ENCODE measurements around the gene OSER1. TPM values are rescaled to one million over a fixed set of nuclear protein-coding genes. Genes with fewer than 3 reads are reported as not detected.

Gene OSER1
- total RNA-seq, 4 donors from 2014 or later = 37.6 to 55.3 (median 38.2) TPM

- TF ChIP-seq POLR2A (IDR thresholded peaks at IDR 0.05) = no peak
- TF ChIP-seq, protein P1, sequence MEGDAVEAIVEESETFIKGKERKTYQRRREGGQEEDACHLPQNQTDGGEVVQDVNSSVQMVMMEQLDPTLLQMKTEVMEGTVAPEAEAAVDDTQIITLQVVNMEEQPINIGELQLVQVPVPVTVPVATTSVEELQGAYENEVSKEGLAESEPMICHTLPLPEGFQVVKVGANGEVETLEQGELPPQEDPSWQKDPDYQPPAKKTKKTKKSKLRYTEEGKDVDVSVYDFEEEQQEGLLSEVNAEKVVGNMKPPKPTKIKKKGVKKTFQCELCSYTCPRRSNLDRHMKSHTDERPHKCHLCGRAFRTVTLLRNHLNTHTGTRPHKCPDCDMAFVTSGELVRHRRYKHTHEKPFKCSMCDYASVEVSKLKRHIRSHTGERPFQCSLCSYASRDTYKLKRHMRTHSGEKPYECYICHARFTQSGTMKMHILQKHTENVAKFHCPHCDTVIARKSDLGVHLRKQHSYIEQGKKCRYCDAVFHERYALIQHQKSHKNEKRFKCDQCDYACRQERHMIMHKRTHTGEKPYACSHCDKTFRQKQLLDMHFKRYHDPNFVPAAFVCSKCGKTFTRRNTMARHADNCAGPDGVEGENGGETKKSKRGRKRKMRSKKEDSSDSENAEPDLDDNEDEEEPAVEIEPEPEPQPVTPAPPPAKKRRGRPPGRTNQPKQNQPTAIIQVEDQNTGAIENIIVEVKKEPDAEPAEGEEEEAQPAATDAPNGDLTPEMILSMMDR (IDR thresholded peaks at IDR 0.05) = no peak
- Histone ChIP-seq H3K4me3 (no peak overlapping the region), H3K9me3 (no peaks in the 10 kb centered on the region), H3K4me1 (no peaks in the 10 kb centered on the region), H3K27me3 (no peaks in the 10 kb centered on the region), H3K27ac (no peak overlapping the region), H3K36me3 (no peaks in the 10 kb centered on the region)
- no peak for DNase-seq
These were observed 21.3 kb upstream of the OSER1 start for GRCh38 chr20:44231713-44232468.

DNA sequence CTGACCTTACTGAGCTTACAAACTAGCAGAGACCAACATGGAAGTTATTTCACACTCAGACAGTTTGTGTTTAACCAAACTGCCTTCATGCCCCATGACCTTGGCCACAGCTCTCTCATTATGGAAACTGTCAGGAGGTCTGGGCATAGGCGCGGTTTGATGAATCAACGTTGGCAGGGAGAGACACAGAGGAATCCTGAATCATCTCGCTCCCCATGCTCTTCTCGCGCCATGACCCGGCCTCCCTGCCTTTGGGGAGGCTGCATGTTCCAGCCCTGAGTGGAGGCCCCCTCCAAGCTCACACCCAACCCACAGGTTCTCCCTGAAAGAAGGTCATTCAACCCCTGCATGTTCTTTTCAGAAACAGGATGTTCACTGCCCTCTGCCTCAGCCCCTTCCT, 20.6 kb upstream of the OSER1 start:
- Histone ChIP-seq H3K36me3 (no peaks in the 10 kb centered on the region), H3K9me3 (no peaks in the 10 kb centered on the region), H3K27me3 (no peaks in the 10 kb centered on the region), H3K4me1 (no peaks in the 10 kb centered on the region), H3K4me3 (no peak overlapping the region), H3K27ac (no peak overlapping the region)
- TF ChIP-seq, protein P1 (IDR thresholded peaks at IDR 0.05) = no peak
- TF ChIP-seq POLR2A (IDR thresholded peaks at IDR 0.05) = no peak
- no peak for DNase-seq

GRCh38 chr20:44228465-44229258, 18.1 kb upstream of the OSER1 start:
- no peak for DNase-seq
- Histone ChIP-seq H3K4me1 (no peaks in the 10 kb centered on the region), H3K27me3 (no peaks in the 10 kb centered on the region), H3K9me3 (no peaks in the 10 kb centered on the region), H3K27ac (no peak overlapping the region), H3K36me3 (no peaks in the 10 kb centered on the region), H3K4me3 (no peak overlapping the region)
- TF ChIP-seq, protein P1 (IDR thresholded peaks at IDR 0.05) = no peak
- no peak for TF ChIP-seq POLR2A (IDR thresholded peaks at IDR 0.05)

- Histone ChIP-seq H3K4me3 (no peak overlapping the region), H3K4me1 (no peaks in the 10 kb centered on the region), H3K9me3 (no peaks in the 10 kb centered on the region), H3K27ac (no peak overlapping the region), H3K36me3 (no peaks in the 10 kb centered on the region), H3K27me3 (no peaks in the 10 kb centered on the region)
- no peak for DNase-seq
- TF ChIP-seq POLR2A (IDR thresholded peaks at IDR 0.05) = no peak
- TF ChIP-seq, protein P1 (IDR thresholded peaks at IDR 0.05) = no peak
These were observed 14.1 kb upstream of the OSER1 start for GRCh38 chr20:44224637-44225036.

- Histone ChIP-seq H3K9me3 (no peaks in the 10 kb centered on the region), H3K4me1 (peaks cover 0 to 4% (median 0%) of the 10 kb centered on the region in 4 donors), H3K27me3 (no peaks in the 10 kb centered on the region), H3K27ac (no peak overlapping the region), H3K4me3 (no peak overlapping the region), H3K36me3 (no peaks in the 10 kb centered on the region)
- no peak for TF ChIP-seq POLR2A (IDR thresholded peaks at IDR 0.05)
- TF ChIP-seq, protein P1 (IDR thresholded peaks at IDR 0.05) = no peak
- DNase-seq = no peak
These were observed 13.2 kb upstream of the OSER1 start for GRCh38 chr20:44223721-44224120.

All from Peyer's patch (tissue), 4 donors.